HG03097 (cell line): ENCODE measurements around the gene DIPK1B.

Experiments used
- ATAC-seq: cut with Tn5 transposase; IDR thresholded peaks from one replicate; pipeline ENCODE4 v1.9.1; 2021; ENCODE audit not compliant: unreplicated experiment, low FRiP score

Gene DIPK1B

DNA sequence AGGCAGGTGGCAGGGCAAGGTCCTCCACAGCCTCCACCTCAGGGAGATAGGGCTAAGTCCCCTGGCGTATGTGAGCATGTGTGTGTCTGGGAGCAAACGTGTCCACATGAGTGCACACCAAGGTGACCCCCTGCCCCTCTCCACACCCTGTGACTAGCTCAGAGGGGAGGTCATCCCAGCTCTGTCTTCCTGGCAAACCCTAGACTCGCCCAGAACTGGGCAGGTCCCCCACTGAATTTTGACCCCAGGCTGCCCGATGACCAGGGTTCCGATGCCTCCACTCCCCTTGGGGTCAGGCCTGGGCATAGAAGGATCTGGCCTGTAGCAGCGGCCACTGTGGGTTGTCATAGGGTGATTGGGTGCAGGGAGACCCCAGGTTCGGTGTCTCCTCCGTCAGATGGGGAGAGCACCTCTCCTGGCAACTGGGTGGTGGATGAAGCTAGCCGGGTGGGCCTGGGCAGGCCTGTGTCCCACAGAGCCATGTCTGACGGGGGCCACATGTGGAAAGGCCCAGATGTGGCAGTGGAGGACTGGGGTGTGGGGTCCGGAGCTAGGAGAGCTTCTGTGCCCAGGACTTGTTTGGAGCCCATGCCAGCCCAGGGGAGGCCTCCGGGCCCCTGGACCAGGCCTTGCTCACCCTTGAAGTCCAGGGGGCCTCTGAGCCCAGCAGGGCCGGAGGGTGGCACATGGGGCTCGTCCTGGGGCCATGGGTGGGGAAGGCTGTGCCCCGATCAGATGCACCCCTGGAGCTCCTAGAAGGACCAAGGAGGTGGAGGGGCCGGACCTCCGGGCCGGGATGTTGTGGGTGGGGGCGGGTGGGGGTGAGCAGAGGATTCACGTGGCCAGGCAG, 6.2 kb downstream of the DIPK1B start:
- ATAC-seq, result no peak

DNA sequence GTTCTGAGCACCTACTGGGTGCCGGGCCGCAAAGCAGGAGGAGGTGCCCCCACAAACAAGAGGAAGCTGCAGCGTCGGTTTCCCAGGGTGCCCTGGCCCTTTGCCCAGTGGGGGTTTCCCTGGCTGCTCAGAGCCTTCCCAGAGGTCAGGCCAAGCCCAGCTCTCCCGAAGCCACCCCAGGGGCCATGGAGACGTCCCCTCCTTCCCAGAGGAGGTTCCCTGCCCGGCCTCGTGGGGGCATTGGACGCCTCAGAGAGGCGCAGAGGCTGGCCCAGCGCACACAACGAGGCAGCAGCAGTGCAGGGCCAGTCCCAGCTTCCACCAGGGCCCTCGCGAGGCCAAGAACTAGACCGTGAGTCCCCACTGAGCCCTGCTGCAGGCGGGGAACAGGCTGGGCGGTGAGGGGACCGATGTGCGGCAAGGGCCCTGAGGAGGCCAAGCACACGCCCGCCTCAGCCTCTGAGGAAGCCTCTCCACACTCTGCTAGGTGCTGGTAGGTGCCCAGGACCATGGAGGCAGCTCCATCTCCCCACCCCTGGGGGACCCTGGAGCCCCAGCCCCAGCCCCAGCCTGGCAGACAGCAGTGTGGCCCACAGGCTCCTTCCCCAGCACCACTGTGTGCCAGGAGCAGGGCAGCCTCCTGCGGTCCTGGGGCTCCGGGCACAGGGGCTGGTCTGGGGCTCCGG, 7.0 kb downstream of the DIPK1B start:
- ATAC-seq, result no peak

DNA sequence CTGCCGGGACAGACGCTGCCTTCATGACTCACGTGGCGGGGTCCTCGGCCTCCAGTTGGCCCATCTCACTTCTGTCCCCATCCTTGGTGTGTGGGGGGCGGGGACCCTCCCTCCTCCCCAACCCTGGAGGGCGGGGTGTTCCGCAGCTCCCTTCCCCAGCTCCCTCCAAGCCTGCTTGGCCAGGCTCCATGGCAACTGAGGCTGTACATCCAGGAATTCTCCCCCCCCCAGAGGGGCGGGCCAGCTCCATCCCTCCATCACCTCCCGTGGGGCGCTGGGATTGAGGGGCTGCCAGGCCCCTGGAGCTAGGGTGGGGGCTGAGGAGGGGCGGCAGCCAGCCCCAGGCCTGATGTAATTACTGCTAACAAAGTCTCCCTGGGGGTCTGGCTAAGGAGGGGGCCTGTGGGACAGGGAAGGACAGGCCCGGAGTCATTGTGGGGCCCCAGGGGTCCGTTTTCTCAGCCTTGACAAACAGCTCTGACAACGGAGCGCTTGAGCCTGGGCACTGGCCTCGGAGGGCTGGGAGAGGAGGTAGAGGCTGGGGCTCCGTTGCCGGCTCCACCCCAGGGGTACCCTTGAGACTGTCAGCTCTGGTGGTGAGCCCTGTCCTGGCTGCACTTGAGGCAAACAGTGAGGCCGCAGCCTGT, 8.0 kb downstream of the DIPK1B start:
- ATAC-seq, result no peak

DNA sequence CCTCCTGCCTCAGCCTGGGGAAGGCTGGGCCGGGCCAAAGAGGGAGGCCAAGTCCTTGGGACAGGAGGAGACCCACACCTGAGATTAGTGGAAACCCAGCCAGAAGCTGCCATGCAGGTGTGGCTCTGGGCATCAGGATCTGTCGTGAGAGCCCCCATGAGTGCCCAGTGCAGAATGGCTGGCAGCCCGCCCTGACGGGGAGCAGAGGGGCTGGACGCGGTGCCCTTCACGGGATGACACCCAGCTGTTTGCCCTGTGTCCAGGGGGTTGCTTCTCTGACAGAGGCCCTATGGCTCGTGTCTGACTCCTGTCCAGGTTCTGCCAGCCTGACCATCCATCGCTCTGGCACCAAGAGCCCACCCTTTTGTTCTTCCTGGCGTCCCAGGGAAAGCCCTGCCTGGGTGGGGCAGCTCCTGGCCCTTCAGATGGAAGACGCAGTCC, 8.5 kb downstream of the DIPK1B start:
- no peak for ATAC-seq

DNA sequence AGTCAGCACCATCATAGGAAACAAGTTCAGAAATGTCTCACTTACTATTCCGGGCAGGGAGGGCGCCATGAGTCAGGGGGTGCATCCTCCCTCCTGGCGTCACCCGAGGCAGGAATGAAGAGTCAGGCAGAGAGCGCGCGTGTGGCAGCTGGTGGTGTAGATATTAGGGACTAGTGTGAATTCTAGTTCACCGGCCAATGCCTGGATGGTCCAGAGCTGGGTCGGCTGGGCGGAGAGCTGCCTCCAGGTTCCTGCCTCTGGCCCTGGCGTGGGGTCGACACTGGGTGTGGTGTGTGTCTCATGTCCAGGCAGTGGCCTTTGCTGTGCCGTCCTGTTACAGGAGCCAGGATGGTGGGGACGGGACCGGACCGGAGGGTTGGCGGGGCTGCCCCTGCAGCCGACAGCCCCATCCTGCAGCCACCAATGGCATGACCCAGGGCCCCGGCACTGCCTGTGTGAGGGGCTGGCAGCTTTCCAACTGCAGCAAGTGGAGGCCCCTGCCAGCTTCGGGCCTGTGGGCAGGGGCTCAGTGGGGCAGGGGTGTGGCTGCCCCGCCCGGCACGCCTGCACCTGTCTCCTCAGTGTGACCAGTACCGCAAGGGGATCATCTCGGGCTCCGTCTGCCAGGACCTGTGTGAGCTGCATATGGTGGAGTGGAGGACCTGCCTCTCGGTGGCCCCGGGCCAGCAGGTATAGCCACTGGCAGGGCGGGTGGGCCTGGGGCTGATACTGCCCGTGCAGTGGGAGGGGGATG, 9.1 kb downstream of the DIPK1B start:
- ATAC-seq, result no peak

DNA sequence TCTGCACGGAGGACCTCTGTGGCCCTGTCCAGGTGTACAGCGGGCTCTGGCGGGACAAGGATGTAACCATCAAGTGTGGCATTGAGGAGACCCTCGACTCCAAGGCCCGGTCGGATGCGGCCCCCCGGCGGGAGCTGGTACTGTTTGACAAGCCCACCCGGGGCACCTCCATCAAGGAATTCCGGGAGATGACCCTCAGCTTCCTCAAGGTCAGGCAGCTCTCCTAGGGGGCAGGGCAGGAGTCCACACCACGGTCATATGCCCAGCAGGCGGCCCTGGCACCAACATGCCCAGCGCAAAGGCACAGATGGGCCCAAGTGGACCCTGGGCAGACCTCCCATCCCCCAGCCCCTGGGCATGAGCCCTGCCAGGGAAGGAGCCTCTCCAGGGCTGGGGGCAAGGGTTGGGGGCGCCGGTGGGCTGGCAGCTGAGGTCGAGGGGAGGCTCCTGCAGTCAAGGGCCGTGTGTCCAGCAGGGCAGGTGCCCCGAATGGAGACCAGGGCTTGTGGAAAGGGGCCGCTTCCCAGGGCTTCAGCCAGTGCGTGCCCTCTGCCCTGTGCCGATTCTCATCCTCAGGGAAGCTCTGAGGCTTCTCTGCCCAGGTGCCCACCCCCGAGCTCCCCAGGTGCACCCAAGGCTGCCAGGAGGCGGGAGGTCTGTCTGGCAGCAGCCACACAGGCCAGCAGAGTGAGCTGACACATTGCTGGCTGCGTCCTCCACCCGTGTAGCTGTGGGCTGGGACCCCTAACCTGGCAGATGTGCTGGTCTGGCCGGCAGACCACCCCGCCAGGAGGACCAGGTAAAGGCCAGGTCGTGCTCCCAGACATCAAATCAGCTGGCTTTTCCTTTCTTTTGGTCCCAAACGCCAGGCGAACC, 10.0 kb downstream of the DIPK1B start:
- no peak for ATAC-seq

DNA sequence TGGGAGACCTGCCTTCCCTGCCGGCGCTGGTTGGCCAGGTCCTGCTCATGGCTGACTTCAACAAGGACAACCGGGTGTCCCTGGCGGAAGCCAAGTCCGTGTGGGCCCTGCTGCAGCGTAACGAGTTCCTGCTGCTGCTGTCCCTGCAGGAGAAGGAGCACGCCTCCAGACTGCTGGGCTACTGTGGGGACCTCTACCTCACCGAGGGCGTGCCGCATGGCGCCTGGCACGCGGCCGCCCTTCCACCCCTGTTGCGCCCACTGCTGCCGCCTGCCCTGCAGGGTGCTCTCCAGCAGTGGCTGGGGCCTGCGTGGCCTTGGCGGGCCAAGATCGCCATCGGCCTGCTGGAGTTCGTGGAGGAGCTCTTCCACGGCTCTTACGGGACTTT, 10.6 kb downstream of the DIPK1B start:
- no peak for ATAC-seq

DNA sequence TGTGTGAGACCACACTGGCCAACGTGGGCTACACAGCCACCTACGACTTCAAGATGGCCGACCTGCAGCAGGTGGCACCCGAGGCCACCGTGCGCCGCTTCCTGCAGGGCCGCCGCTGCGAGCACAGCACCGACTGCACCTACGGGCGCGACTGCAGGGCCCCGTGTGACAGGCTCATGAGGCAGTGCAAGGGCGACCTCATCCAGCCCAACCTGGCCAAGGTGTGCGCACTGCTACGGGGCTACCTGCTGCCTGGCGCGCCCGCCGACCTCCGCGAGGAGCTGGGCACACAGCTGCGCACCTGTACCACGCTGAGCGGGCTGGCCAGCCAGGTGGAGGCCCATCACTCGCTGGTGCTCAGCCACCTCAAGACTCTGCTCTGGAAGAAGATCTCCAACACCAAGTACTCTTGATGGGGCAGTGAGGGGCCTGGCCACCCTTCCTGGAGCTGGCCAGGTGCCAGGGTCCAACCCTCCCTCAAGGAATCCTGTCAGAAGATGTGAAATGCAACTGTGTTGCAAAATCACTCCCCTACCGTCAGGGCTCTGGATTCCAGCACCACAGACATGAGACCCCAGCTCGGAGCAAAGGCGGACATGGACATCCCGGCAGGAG, 11.1 kb downstream of the DIPK1B start:
- no peak for ATAC-seq

DNA sequence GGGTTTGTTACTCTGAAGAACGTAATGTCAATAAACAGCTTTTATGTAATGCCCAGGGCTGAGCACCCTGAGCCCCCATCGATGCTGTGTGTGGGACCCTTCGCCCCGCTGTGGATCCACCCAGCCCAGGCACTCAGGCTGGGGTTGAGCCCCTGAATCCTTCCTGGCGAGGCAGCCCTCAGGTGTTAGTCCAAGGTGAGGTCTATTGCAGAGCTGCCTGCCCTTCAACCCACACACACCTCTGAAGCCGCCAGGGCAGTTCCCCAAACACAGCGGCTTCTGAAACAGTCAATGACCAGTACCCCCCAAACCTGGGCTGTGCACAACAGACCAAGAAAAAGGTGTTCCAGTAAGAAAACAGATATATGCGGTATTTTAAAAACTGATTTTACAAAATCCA, 11.6 kb downstream of the DIPK1B start:
- ATAC-seq, result no peak

DNA sequence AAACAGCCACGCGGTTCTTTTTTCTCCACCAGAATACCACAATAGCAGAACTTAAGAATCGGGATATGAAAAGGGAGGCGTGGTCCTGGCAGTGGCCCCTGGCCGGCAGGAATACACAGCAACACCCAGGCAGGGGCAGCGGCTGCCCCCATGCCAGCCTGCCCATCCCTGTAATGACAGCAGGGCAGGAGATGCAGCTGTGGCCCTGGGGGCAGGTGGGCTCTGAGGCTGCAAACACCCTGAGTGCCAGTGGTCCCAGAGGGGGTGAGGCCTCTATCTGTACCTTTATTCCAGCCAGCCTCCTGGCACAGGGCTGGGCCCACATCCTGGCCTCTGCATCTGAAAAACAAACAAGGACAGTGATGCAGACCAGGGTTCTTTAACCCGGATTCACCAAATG, 12.4 kb downstream of the DIPK1B start:
- ATAC-seq, result no peak

DNA sequence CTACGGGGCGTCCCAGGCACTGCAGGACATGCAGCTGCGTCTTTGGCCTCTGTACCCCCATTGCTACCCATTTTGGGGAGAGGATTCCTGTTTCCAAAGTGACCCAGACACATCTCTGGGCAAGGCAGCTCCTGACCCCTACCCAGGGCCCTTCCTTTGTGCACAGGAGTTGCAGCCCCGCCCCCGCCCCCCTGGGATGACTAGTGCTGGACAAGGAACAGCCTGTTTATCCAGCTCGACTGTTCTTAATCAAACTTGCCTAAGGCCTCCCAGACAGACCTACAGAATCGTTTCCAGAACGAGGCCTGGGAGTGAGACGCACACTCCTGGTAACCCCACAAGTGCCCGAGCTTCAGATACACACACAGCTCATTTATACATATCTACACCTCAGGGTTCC, 13.2 kb downstream of the DIPK1B start:
- ATAC-seq, result no peak

DNA sequence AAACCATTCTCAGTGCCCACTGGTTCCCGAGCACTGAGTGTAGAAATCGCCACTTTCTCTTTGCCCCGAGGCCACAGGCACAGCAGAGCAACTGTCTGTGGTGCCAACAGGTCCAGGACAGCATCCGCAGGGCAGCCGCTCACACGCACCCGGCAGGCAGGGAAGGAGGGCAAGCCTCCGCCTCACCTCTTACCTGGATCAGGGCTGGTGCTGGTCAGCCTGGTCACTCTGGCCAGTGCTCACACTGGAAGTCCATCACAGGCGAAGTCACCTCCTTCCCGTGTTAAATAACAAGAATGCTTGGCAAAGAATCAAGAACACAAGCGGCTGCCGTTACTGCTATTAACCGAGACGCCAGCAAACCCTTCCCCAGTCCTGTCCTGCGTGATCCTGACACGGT, 13.7 kb downstream of the DIPK1B start:
- ATAC-seq, result no peak

DNA sequence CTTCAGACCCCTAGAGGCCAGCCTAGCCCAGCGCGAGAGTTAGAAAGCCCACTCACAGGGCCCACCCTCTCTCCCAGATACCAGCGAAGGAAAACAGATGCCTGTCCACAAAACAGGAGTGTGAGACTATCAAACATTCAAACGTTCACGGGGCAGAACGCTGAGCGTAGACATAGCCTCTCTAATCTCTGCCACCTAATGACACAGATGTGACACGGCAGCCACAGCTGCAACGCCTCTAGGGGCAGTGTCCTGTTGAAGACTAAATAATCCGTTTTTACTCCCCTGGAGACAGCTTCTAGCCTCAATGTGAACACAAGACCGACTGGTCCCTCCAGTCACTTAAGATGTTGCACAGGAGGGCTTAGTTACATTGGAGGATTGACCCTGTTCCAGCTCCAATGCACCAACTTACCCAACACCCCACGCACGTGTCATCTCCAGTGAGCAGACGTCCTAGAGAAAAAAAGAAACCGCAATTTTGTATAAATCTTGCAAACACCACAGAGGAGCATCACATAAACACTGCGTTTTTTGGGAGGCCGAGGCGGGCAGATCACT, 14.3 kb downstream of the DIPK1B start:
- ATAC-seq, result no peak

DNA sequence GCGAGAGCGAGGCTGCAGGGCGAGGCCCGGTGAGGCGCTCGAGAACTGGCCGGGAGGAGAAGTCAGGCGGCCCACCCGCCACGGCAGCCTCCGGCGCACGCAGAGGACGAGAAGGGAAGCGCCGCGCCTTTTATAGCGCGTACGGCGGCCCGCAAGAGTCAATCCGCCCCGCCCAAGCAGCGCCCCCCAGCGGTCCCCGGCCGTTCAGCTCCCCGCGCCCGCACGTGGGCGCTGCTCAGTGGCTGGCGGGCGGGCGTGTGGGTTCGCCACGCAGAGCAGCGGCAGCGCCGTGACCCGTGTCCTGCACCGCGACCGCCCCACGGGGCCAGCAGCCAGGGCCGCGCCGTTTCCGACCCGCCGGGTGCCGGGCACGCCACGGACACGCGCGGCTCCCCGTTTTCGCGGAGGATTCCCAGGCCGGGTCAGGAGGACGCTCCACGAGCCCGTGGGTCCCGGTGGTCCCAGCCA, 15.7 kb downstream of the DIPK1B start:
- ATAC-seq, result peak; percentile 69

DNA sequence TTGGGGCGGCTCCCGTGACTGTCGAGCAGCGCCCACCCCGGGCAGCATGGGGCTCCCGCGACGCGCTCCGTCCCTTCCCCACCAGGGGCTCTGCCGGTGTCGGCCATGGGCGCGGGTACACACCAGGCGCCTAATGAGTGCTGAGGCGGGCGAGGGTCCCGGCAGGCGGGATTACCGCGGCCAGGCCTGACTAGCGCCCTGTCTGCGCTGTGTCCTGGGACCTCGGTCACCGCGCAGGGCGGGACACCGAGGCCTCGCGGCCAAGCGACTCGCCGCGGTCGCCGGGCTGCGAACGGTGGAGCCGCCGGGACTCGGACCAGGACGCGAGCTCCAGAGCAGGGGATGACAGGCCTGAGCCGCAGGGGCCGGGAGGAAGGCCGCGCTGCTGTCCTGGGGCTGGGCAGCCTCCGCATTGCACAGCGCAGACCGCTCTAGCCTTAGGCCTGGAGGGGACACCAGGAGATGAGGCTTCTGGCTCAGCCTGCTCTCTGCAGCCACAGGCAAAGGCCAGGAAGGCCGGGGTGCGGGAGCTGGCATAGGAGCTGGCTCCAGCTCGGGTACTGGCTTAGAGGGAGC, 16.3 kb downstream of the DIPK1B start:
- ATAC-seq, result peak; percentile 23

DNA sequence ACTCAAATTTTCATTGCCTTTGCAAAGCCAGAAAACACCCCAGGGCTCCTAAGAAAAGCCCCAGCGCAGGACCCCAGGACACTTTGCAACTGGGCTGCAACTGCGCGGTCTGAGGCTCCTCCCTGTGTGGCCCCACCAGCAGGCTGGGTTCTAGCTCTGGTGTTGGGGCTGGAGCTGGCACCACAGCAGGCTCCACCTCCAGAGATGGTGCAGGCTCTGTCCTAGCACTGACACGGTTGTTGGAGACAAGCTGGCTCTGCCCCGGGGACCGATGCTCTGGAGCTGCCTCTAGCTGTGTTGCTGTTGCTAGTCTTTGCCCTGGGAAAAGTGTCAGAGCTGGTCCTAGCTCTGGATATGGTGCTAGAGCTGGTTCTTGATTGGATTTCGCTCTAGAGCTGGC, 16.8 kb downstream of the DIPK1B start:
- no peak for ATAC-seq

DNA sequence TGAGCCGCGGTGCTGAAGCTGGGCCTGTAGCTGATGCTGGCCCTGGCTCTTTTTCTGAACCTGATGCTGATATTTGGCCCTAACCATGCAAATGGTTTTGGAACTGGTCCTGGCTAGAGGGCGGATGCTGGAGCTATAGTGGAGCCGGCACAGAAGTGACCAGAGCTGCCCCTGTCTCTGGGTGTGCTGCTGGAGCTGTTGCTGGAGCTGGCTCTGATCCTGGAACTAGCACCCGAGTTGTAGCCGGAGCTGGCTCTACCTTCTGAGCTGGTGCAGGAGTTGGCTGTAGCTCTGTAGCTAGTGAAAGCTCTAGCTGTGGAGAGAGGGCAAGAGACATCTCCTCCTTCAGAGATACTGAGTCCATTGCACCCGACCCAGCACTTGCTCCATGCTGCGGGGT, 17.6 kb downstream of the DIPK1B start:
- no peak for ATAC-seq

DNA sequence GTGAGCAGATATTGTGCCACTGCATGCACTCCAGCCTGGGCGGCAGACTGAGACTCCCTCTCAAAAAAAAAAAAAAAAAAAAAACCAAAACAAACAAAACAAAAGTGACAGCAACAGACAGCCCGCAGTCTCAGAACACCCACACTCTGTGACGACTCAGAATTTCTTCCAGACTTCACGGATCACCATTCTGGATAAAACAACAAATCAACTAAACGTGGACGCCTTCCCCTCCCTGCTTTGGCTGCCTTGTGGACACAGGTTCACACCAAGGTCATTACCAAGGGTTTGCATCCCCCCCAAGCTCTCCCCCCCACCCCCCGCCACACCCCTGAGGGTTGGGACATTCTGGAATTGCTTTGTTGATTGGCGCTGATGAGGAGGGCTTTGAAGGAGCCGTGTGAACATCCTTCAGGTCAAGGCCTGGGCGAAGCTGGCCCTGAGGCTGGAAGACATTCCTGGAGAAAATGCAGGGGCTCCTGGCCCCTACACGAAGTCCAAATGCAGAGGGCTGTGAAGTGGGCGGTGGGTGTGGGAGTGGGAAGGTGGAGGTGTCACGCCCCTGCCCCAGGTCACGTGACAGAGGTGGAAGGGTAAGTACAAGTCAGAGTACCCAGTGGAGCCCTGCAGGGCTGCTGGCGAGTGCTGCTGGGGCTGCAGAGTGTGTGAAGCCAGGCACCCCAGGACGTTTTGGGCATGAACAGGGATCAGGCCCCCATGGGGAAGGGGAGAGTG, 20.2 kb downstream of the DIPK1B start:
- ATAC-seq, result no peak
